LNCaP clone FGC (cell line): ENCODE measurements around the gene MS4A15.

Experiments used
- DNase-seq: peaks from one replicate; pipeline ENCODE4 v3.0.0-alpha.2; 2011; ENCODE audit warnings: low read depth
- H3K4me3 ChIP-seq: 2 replicates; pipeline ENCODE4 v1.5.1; 2011; ENCODE audit warnings: mild to moderate bottlenecking, low read depth, low read length, control low read depth
- TF ChIP-seq, protein P1 (sequence below): IDR thresholded peaks from 2 replicates; pipeline ENCODE4 v1.5.1; 2012; ENCODE audit warnings: mild to moderate bottlenecking; ENCODE audit not compliant: control insufficient read depth, insufficient read depth; ENCODE audit errors: extremely low read depth

Gene MS4A15

DNA sequence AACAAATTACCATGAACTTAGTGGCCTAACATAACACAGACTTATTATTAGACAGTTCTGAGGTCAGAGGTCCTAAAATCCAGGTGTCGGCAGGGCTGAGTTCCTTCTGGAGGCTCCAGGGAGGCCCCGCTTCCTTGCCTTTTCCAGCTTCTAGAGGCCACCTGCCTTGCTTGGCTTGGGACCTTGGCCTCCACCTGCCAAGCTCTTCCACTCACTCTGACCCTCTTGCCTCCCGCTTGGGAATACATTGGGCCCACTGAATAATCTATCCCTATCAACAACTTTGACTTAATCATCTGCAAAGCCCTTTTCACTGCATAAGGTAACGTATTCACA lies 25.3 kb downstream of the MS4A15 start:
- no peak for DNase-seq
- TF ChIP-seq, protein P1, sequence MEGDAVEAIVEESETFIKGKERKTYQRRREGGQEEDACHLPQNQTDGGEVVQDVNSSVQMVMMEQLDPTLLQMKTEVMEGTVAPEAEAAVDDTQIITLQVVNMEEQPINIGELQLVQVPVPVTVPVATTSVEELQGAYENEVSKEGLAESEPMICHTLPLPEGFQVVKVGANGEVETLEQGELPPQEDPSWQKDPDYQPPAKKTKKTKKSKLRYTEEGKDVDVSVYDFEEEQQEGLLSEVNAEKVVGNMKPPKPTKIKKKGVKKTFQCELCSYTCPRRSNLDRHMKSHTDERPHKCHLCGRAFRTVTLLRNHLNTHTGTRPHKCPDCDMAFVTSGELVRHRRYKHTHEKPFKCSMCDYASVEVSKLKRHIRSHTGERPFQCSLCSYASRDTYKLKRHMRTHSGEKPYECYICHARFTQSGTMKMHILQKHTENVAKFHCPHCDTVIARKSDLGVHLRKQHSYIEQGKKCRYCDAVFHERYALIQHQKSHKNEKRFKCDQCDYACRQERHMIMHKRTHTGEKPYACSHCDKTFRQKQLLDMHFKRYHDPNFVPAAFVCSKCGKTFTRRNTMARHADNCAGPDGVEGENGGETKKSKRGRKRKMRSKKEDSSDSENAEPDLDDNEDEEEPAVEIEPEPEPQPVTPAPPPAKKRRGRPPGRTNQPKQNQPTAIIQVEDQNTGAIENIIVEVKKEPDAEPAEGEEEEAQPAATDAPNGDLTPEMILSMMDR = no peak
- no peak overlapping the region for H3K4me3 ChIP-seq

DNA sequence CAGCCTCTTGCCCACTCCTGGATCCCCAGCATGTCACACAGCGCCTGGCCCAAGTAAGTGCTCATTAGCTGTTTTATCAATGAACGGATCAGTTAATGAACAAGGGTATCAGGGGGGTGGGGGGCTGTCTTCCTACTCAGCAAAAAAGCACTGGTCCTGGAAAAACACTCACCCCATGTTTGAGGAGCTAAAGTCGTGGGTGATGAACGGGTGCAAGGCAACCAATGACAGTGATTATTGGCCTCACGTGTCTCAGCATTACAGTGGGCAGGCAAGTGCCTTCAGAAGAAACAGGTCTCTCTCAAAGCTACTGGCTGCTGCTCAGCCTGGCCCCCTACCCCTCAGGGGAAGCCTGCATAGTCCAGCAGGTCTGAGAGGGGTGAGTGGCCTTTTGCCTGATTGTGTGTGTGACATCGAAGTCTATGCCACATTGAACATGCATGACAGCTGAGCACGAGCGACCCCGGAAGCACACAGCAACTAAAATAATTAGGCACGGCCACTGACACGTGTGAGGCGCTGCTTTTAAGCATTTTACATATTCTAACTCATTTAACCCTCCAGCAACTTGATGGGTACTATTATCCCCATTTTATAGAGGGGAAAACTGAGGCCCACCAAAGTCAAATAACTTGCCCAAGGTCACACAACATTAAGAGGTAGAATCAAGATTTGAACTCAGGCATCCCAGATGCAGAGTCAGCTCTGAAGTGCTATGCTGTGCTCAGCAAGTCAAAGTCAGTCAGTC lies 25.9 kb downstream of the MS4A15 start:
- H3K4me3 ChIP-seq = no peak overlapping the region
- TF ChIP-seq, protein P1 = no peak
- no peak for DNase-seq

DNA sequence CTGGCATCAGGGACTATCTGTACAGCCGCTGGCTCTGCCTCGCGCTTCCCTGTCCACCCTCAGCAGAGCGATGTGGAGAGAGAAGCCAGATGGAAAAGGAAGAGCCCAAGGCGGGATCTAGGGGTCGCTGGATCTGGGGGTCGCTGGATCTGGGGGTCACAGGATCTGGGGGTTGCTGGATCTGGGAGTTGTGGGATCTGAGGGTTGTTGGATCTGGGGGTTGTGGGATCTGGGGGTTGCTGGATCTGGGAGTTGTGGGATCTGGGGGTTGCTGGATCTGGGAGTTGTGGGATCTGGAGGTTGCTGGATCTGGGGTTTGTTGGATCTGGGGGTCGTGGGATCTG lies 26.4 kb downstream of the MS4A15 start:
- no peak for DNase-seq
- H3K4me3 ChIP-seq = no peak overlapping the region
- TF ChIP-seq, protein P1 = no peak

DNA sequence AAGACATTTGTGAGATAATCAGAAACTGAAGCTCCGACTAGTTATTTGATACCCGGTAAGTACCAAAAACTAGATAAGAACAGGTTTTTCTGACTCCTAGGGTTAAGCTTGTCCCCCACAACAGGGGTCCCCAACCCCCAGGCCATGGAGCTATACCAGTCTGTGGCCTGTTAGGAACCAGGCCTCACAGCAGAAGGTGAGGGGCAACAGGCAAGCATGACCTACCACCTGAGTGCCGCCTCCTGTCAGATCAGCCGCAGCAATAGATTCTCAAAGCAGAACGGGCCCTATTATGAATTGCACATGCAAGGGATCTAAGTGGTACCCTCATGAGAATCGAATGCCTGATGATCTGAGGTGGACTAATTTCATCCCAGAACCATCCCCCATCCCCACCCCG lies 27.2 kb downstream of the MS4A15 start:
- TF ChIP-seq, protein P1 = no peak
- H3K4me3 ChIP-seq = no peak overlapping the region
- no peak for DNase-seq

DNA sequence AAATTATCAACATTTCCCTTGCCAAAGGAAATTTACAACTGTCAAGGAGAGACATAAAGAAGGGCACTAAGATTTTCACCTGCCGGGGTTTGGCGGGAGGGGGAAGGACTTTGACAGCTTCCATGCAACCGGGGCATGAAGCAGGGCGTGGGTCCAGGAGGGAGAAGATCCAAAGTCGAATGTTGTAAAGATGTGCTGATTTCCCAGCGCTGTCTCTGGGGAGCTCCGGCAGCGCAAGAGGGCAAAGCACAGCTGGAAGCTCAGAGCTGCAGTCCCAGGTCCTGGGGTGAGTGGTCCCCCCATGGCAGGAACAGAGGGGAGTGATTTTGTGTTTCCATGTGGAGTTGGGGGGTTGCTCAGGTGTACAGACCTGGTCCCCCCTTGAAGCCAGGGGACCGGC lies 28.5 kb downstream of the MS4A15 start, which contains the start of gene MS4A10:
TSS of gene MS4A10 (plus strand) at position 198 of the 400 bp plus-strand sequence. CDS start 5,003 bp downstream, outside the sequence.
- no peak for DNase-seq
- TF ChIP-seq, protein P1 = no peak
- no peak within 1 kb of the TSS for H3K4me3 ChIP-seq

DNA sequence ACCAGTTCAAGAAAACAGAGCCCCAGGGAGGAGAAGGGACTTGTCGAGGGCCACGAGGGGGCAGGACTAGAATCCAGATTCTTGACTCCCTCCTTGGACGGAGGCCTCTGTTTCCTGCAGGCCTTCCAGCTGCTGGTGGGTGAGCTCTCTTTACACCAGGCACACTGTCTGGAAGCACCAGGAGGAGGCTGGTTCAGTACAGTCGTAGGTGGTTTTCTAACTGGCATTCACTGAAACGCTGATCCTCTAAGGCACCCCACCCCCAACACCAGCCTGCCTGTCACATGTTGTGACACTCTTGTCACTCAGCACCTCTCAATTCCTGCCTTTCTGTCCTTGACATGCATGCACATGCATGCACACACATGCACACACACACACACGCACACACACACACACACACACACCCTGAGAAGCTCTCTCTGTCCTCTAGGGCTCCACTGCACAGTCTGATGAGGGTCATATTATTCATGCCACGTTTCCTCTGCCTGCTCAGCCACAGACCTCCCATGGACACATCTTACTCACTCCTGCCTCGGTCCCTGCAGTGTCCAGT lies 29.2 kb downstream of the MS4A15 start:
- H3K4me3 ChIP-seq = no peak overlapping the region
- DNase-seq = no peak
- TF ChIP-seq, protein P1 = no peak
